HEK293T (cell line): ENCODE results near the gene PPFIBP2.

ENCODE experiments used
- CTCF ChIA-PET: fragments of 350-600 bp; formaldehyde crosslinking; extraction: SDS; loops from one replicate; lab custom pipeline; 2021; ENCODE audit warnings: antibody characterized with exemption, inconsistent platforms; lab: Yijun Ruan, JAX
- POLR2A ChIA-PET: fragments of 350-600 bp; formaldehyde crosslinking; extraction: SDS; loops from one replicate; lab custom pipeline; 2020; ENCODE audit warnings: antibody characterized with exemption, inconsistent platforms; lab: Yijun Ruan, JAX
- DNase-seq: peaks from one replicate; pipeline ENCODE4 v3.0.0; 2012; ENCODE audit warnings: mixed read lengths; ENCODE audit errors: extremely low spot score
- ARNT ChIP-seq: fragments of 450-650 bp; IDR thresholded peaks from 2 replicates; pipeline ENCODE4 v1.6.1; 2017; ENCODE audit warnings: mild to moderate bottlenecking
- BHLHE40 ChIP-seq: fragments of 450-650 bp; IDR thresholded peaks from 2 replicates; pipeline ENCODE4 v1.6.1; 2016; ENCODE audit warnings: mild to moderate bottlenecking, moderate library complexity, borderline replicate concordance
- CTBP1 ChIP-seq: fragments of 450-650 bp; IDR thresholded peaks from 2 replicates; pipeline ENCODE4 v1.6.1; 2016; ENCODE audit warnings: borderline replicate concordance
- ELF4 ChIP-seq: fragments of 450-650 bp; IDR thresholded peaks from 2 replicates; pipeline ENCODE4 v1.6.1; 2017; ENCODE audit warnings: antibody characterized with exemption
- FOXA1 ChIP-seq: fragments of 450-650 bp; IDR thresholded peaks from 2 replicates; pipeline ENCODE4 v1.6.1; 2016; ENCODE audit warnings: mild to moderate bottlenecking
- FOXK2 ChIP-seq: fragments of 450-650 bp; IDR thresholded peaks from 2 replicates; pipeline ENCODE4 v1.6.1; 2016; ENCODE audit warnings: mild to moderate bottlenecking
- FOXM1 ChIP-seq: fragments of 450-650 bp; IDR thresholded peaks from 2 replicates; pipeline ENCODE4 v1.6.1; 2017; ENCODE audit warnings: mild to moderate bottlenecking, borderline replicate concordance
- HDGF ChIP-seq: fragments of 450-650 bp; IDR thresholded peaks from 2 replicates; pipeline ENCODE4 v1.6.1; 2017; ENCODE audit warnings: antibody characterized with exemption, borderline replicate concordance
- L3MBTL2 ChIP-seq: fragments of 450-650 bp; conservative IDR thresholded peaks from 2 replicates; pipeline ENCODE4 v1.6.1; 2016; ENCODE audit warnings: mild to moderate bottlenecking
- LEF1 ChIP-seq: fragments of 450-650 bp; IDR thresholded peaks from 2 replicates; pipeline ENCODE4 v1.6.1; 2017; ENCODE audit warnings: mild to moderate bottlenecking, borderline replicate concordance
- NFRKB ChIP-seq: fragments of 450-650 bp; IDR thresholded peaks from 2 replicates; pipeline ENCODE4 v1.6.1; 2016; ENCODE audit warnings: mild to moderate bottlenecking, moderate library complexity
- PKNOX1 ChIP-seq: fragments of 450-650 bp; IDR thresholded peaks from 2 replicates; pipeline ENCODE4 v1.6.1; 2016
- SP1 ChIP-seq: fragments of 450-650 bp; IDR thresholded peaks from 2 replicates; pipeline ENCODE4 v1.6.1; 2017
- SUZ12 ChIP-seq: fragments of 450-650 bp; IDR thresholded peaks from 2 replicates; pipeline ENCODE4 v1.6.1; 2016; ENCODE audit warnings: mild to moderate bottlenecking
- TARDBP ChIP-seq: fragments of 450-650 bp; IDR thresholded peaks from 2 replicates; pipeline ENCODE4 v1.6.1; 2016
- ZNF384 ChIP-seq: fragments of 450-650 bp; IDR thresholded peaks from 2 replicates; pipeline ENCODE4 v1.6.1; 2016

The PPFIBP2 gene

GRCh38 chr11:7559398-7560283 is 45.8 kb downstream of the PPFIBP2 start:
- DNase-seq, result no peak
- ChIA-PET POLR2A (no interaction called here), CTCF (interaction anchor here (1.3 to 1.5 kb wide), 2 partner anchors 10 to 106 kb away, joined by 4 to 5 read pairs; no protein-coding TSS in a partner anchor)
- no peak for TF ChIP-seq ELF4
- TF ChIP-seq ARNT, result no peak
- TF ChIP-seq SP1, result no peak
- TF ChIP-seq FOXK2, result no peak
- TF ChIP-seq CTBP1, result no peak
- no peak for TF ChIP-seq LEF1
- TF ChIP-seq L3MBTL2, result no peak
- TF ChIP-seq TARDBP, result no peak
- no peak for TF ChIP-seq BHLHE40
- TF ChIP-seq ZNF384, result no peak
- no peak for TF ChIP-seq NFRKB
- no peak for TF ChIP-seq FOXA1
- TF ChIP-seq FOXM1, result no peak
- TF ChIP-seq HDGF, result no peak
- TF ChIP-seq PKNOX1, result no peak
- no peak for TF ChIP-seq SUZ12

GRCh38 chr11:7561562-7561961 is 47.8 kb downstream of the PPFIBP2 start:
- CTCF ChIA-PET, result interaction anchor here (1.1 kb wide), 1 partner anchor 10 kb away, joined by 4 read pairs; no protein-coding TSS in a partner anchor
- no peak for DNase-seq
- TF ChIP-seq SUZ12, result no peak
- peak; percentile 13; the same call in 1 of the 2 replicates for TF ChIP-seq PKNOX1
- no peak for TF ChIP-seq FOXA1
- no peak for TF ChIP-seq NFRKB
- TF ChIP-seq LEF1, result no peak
- no peak for TF ChIP-seq BHLHE40
- no peak for TF ChIP-seq SP1
- POLR2A ChIA-PET, result no interaction called here

GRCh38 chr11:7563281-7563680 is 49.5 kb downstream of the PPFIBP2 start:
- POLR2A ChIA-PET, result no interaction called here
- no peak for TF ChIP-seq FOXM1
- no peak for TF ChIP-seq L3MBTL2
- no peak for TF ChIP-seq ARNT
- no peak for TF ChIP-seq BHLHE40
- TF ChIP-seq CTBP1, result no peak
- CTCF ChIA-PET, result no interaction called here
- DNase-seq, result no peak

- ChIA-PET POLR2A (no interaction called here), CTCF (no interaction called here)
- no peak for DNase-seq
- TF ChIP-seq SUZ12 (no peak), FOXA1 (no peak), NFRKB (no peak), ELF4 (no peak), SP1 (no peak), ARNT (no peak), TARDBP (no peak), PKNOX1 (no peak), ZNF384 (no peak), HDGF (no peak), FOXM1 (no peak), L3MBTL2 (no peak)
These were observed 51.0 kb downstream of the PPFIBP2 start for GRCh38 chr11:7564803-7565202.

- ChIA-PET POLR2A (no interaction called here), CTCF (interaction anchor here (0.6 kb wide), 1 partner anchor 800 kb away, joined by 3 read pairs; no protein-coding TSS in a partner anchor)
- no peak for DNase-seq
- TF ChIP-seq L3MBTL2 (no peak), PKNOX1 (peak; percentile 19; the same call in 1 of the 2 replicates)
These were observed 53.5 kb downstream of the PPFIBP2 start for GRCh38 chr11:7567311-7567710.

GRCh38 chr11:7569044-7569443 is 55.2 kb downstream of the PPFIBP2 start:
- ChIA-PET CTCF (interaction anchor here (1.4 kb wide), 1 partner anchor 9 kb away, joined by 5 read pairs; no protein-coding TSS in a partner anchor), POLR2A (no interaction called here)
- TF ChIP-seq CTBP1 (no peak), ARNT (no peak), SUZ12 (no peak), SP1 (no peak), ELF4 (no peak), HDGF (no peak), PKNOX1 (no peak), L3MBTL2 (no peak), LEF1 (no peak), BHLHE40 (no peak)
- no peak for DNase-seq
